GM12865 (cell line): ENCODE data around the gene CDC42BPA.
"Not testable (repeated sequence)": the region's sequence is repeated elsewhere in the genome, so short reads cannot be mapped to it uniquely, and the experiment has no call there.

Experiments used
- DNase-seq: peaks from one replicate; pipeline ENCODE4 v3.0.0; 2010; ENCODE audit warnings: low read depth
- H3K4me3 ChIP-seq: 2 replicates; pipeline ENCODE4 v1.5.1; 2011; ENCODE audit warnings: mild to moderate bottlenecking, low read depth, low read length, control low read depth
- TF ChIP-seq, protein P1 (sequence below): IDR thresholded peaks from 2 replicates; pipeline ENCODE4 v1.5.1; 2011; ENCODE audit warnings: low read length, control low read depth, low read depth, inconsistent platforms; ENCODE audit not compliant: insufficient read depth; ENCODE audit errors: missing control alignments

CDC42BPA gene

DNA sequence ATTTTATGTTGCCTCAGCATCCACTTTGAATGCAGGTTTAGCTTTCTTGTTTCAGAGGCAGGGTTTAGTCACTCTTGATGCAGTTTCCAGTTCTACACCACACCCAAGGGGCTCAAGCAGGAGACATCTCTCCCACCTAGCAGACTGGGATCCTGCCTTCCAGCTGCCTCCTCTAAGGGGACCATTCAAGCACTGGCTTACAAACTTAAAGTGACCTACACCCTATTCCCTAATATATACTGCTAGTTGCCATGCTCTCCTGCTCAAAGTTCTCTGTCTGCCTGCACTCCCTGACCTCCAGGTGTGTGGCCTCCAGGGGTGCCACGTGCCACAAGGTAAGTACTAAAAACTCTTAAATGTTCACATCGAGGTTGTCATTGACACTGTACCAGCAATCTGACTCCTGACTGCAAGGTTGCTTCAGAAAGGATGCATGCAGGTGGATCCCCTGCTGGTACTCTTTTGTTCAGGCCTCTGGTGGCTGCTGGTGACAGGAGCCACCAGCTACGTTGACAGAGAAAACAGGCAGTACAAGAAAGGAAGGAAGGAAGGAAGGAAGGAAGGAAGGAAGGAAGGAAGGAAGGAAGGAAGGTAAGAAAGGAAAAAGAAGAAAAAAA is 192.3 kb downstream of the CDC42BPA start:
- TF ChIP-seq, protein P1, sequence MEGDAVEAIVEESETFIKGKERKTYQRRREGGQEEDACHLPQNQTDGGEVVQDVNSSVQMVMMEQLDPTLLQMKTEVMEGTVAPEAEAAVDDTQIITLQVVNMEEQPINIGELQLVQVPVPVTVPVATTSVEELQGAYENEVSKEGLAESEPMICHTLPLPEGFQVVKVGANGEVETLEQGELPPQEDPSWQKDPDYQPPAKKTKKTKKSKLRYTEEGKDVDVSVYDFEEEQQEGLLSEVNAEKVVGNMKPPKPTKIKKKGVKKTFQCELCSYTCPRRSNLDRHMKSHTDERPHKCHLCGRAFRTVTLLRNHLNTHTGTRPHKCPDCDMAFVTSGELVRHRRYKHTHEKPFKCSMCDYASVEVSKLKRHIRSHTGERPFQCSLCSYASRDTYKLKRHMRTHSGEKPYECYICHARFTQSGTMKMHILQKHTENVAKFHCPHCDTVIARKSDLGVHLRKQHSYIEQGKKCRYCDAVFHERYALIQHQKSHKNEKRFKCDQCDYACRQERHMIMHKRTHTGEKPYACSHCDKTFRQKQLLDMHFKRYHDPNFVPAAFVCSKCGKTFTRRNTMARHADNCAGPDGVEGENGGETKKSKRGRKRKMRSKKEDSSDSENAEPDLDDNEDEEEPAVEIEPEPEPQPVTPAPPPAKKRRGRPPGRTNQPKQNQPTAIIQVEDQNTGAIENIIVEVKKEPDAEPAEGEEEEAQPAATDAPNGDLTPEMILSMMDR: no peak
- no peak for DNase-seq
- no peak overlapping the region for H3K4me3 ChIP-seq

DNA sequence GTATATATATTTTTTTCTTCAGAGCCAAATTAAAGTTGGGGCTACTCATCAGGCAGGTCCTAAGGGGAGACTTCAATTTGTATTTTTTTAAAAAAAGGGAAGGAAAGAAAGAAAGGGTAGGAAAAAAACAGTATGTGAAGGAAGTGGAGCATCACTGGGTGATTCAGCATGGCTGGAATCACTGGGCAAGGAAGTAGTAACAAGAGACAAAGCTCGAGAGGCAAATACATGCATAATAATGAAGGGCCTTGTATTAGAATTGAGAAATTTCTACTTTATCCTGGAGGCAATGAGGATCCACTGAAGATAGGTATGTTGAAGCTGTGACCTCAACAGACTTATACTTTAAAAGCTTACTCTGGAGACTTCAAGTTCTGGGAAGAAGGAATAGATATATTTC is 193.8 kb downstream of the CDC42BPA start:
- no peak overlapping the region for H3K4me3 ChIP-seq
- no peak for DNase-seq
- TF ChIP-seq, protein P1: no peak

DNA sequence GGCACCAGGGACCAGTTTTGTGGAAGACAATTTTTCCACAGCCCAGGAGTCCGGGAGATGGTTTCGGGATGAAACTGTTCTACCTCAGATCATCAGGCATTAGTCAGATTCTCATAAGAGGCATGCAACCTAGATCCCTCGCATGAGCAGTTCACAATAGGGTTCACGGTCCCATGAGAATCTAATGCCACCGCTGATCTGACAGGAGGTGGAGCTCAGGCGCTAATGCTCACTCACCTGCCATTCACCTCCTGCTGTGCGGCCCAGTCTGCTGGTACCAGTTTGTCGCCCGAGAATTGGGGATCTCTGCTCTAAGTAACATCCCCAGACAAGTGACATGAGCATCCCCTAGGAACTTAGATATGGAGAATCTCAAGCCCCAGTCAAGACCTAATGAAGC is 197.5 kb downstream of the CDC42BPA start:
- H3K4me3 ChIP-seq: no peak overlapping the region
- TF ChIP-seq, protein P1: no peak
- no peak for DNase-seq

DNA sequence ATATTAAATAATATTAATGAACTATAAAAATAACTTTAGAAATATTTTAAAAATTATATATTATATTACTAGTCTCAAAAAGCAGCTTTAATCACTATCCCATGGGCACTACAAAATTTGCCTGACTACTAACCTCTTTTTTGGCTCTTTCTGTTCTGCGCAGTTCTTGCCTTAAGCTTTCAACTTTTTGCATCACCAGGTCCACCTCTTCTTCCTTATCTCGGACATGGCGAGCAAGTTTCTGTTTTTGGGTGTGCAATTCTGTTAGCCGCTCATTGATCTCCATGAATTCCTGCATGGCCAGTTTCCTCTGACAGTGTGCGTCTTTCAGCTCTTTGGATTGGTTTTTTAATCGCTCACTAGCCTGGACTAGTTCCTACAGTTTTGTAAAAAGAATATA is 205.8 kb downstream of the CDC42BPA start:
- H3K4me3 ChIP-seq: no peak overlapping the region
- TF ChIP-seq, protein P1: no peak
- DNase-seq: no peak

DNA sequence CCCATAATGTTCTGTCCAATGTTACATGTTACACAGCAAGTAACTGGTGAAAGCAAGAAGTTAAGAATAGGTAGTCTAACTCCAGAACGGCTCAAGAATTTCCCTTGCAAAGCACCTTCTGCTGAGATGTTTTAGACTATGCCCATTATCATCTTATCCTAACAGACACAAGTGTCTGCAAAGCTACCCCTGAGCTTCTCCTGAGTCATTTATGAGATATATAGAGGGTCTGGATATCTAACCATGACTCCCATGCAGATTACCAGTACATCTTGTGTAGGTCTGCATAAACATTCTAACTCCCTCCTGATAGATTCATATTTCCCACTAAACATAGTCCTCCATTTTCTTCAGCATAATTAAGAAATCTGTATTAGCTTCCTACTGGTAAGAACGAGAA is 206.5 kb downstream of the CDC42BPA start:
- H3K4me3 ChIP-seq: no peak overlapping the region
- TF ChIP-seq, protein P1: no peak
- no peak for DNase-seq

DNA sequence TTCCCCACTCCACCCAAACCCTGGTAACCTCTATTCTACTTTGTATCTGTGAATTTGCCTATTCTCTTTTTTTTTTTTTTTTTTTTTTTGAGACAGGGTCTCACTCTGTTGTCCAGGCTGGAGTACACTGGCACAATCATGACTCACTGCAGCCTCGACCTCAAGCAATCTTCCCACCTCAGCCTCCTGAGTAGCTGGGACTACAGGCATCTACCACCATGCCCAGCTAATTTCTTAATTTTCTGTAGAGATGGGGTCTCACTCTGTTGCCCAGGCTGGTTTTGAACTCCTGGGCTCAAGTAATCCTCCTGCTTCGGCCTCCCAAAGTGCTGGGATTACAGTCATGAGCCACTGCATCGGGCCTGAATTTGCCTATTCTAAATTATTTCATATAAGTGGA is 213.0 kb downstream of the CDC42BPA start:
- not testable (repeated sequence) for H3K4me3 ChIP-seq, DNase-seq

DNA sequence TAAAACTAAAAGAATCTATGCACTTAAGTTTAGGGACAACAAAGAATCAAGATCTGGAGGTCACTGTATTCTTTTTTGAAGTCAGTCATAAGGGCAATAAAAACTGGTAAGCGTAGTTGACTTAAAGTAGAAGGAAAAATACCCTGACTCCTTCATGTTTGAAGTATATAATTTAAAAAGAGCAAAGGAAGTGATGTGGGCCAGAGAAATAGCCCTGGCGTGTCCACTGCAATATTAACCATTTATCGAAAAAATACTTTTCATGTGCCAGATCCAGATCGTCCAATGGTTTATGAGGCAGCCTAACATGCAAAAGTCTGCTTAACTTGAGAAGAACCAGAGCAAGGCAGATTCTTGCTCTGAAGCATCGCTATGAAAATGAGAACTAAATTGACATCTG is 216.2 kb downstream of the CDC42BPA start:
- DNase-seq: no peak
- TF ChIP-seq, protein P1: no peak
- H3K4me3 ChIP-seq: no peak overlapping the region
